Suppressor macrophage treated with lipopolysaccharide for 1 hour (primary cell): ENCODE data around the gene CR1.
"Not testable (repeated sequence)": the region's sequence is repeated elsewhere in the genome, so short reads cannot be mapped to it uniquely, and the experiment has no call there.

Experiments used
- DNase-seq, 3 donors: peaks; one replicate each; pipeline ENCODE4 v3.0.0-alpha.2; 2020 to 2022

Gene CR1

GRCh38 chr1:207680590-207681388 is 184.8 kb downstream of the CR1 start:
- DNase-seq, result not testable (repeated sequence)

DNA sequence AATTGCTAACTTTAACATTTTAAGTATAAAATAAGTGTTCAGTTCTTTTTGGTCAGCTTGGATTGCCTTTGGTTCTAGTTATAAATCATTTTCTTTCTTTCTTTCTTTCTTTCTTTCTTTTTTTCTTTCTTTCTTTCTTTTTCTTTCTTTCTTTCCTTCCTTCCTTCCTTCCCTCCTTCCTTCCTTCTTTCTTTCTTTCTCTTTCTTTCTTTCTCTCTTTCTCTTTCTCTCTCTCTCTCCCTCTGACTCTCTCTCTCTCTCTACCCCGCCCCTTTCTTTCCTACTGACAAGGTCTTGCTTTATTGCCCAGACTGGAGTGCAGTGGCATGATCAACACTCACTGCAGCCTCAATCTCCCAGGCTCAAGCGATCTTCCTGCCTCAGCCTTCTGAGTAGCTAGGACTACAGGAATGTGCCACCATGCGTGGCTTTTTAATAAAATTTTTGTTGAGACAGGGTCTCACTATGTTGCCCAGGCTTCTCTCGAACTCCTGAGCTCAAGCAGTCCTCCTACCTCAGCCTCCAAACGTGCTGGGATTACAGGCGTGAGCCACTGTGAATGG is 187.0 kb downstream of the CR1 start:
- not testable (repeated sequence) for DNase-seq

DNA sequence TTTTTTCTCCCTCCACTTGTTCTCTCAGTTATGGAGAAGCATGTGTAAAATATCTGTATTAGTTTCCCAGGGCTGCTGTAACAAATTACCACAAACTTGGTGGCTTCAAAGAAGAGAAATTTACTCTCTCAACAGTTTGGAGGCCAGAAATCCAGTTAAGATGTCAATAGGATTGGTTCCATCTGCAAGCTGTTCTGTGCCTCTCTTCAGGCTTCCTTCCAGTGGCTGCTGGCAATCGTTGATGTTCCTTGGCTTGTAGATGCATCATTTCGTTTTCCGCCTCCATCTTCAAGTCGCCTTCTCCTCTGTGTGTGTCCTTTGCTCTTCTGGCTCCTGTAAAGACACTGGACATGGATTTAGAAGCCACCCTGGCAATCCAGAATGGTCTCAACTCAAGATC is 194.6 kb downstream of the CR1 start:
- DNase-seq, result not testable (repeated sequence)

GRCh38 chr1:207691010-207691409 is 195.1 kb downstream of the CR1 start:
- DNase-seq, result no peak
